ENCODE results near the gene CDH19. TPM values are rescaled to one million over a fixed set of nuclear protein-coding genes. Genes with fewer than 3 reads are reported as not detected.

Gene CDH19
- total RNA-seq, 4 donors from 2014 or later = 0.85 to 3.8 (median 1.9) TPM

- TF ChIP-seq CTCF (IDR thresholded peaks at IDR 0.05; ENCODE audit: low read depth) = no peak
These were observed 37.3 kb downstream of the CDH19 start for GRCh38 chr18:66566616-66567015.

DNA sequence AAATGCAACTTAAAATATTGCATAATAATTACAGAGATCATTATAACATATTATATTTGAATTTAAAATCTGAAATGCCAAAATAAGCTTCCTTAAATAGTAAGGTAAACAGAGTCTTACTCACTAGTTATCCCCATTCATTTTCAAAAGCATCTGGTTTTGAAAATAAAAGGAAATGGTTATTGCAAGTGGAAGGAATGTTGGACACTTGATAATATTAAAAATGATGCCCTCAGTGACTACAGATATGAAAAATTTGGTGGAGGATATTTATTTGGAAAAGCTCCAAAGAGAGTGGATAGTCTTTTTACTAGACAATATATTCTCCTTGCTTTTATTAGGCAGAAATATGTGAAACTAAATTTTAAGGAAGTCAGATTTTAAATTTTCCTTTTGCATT lies 39.7 kb downstream of the CDH19 start:
- TF ChIP-seq CTCF (IDR thresholded peaks at IDR 0.05; ENCODE audit: low read depth) = no peak

GRCh38 chr18:66562279-66562678 lies 41.6 kb downstream of the CDH19 start:
- no peak for TF ChIP-seq CTCF (IDR thresholded peaks at IDR 0.05; ENCODE audit: low read depth)

- TF ChIP-seq CTCF (IDR thresholded peaks at IDR 0.05; ENCODE audit: low read depth) = no peak
These were observed 43.8 kb downstream of the CDH19 start for GRCh38 chr18:66560094-66560493.

DNA sequence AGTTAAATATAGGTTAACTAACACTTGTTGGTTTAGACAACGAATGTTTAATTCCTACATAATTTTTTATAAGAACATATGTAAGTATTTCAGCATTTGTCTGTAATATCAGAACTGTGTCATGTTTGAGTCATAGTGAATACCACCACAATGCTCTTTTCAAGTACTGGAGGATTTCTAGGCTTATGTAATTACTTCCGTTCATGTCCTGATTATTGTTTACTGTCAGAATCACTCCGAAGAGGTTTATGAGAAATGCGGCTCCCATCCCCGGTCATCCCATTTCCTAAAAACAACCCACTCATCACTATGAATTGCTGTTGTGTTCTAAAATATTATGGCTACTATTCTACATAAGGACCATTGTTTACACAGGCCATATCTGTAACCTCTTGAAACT lies 45.1 kb downstream of the CDH19 start:
- TF ChIP-seq CTCF (IDR thresholded peaks at IDR 0.05; ENCODE audit: low read depth) = no peak

GRCh38 chr18:66557091-66557490 lies 46.8 kb downstream of the CDH19 start:
- no peak for TF ChIP-seq CTCF (IDR thresholded peaks at IDR 0.05; ENCODE audit: low read depth)

DNA sequence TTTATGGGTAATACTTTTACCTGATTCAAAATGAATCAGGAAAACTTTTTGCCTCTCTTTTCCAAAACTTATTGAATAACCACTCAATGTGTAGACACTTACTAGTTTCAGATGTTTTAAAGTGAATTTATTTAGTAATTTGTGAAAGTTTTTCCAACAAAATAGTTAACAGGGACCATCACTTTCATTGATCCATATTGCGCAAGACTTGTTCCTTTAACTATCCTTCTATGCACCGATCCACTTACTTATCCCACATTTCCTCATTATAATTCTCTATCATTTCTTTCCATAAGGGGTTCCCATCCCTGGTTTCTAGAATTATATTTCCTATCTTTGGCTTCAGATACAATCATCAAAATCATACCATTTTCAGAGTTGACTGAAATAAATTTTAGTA lies 48.3 kb downstream of the CDH19 start:
- TF ChIP-seq CTCF (IDR thresholded peaks at IDR 0.05; ENCODE audit: low read depth) = no peak

Data from subcutaneous adipose tissue (tissue), 4 donors.